Measurements from ENCODE around the gene PPRC1.
"Not testable (repeated sequence)": the region's sequence is repeated elsewhere in the genome, so short reads cannot be mapped to it uniquely, and the experiment has no call there.

Gene PPRC1

DNA sequence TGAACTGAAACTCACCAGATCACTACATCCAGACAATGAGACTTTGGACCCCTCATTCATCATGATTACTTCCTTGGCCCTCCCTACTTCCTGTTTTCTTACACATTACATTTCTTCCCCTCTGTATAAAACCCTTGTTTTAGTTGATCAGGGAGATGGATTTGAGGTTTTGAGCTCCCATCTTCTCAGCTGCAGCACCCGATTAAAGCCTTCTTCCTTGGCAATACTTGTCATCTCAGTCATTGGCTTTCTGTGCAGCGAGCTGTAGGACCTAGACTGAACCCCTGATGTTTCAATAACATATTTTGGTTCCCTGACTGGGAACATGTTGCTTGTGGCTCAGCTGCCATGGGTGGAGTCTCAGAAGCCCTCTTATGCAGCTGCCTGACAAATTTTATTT is 52.4 kb downstream of the PPRC1 start:
- TF ChIP-seq, protein P1, sequence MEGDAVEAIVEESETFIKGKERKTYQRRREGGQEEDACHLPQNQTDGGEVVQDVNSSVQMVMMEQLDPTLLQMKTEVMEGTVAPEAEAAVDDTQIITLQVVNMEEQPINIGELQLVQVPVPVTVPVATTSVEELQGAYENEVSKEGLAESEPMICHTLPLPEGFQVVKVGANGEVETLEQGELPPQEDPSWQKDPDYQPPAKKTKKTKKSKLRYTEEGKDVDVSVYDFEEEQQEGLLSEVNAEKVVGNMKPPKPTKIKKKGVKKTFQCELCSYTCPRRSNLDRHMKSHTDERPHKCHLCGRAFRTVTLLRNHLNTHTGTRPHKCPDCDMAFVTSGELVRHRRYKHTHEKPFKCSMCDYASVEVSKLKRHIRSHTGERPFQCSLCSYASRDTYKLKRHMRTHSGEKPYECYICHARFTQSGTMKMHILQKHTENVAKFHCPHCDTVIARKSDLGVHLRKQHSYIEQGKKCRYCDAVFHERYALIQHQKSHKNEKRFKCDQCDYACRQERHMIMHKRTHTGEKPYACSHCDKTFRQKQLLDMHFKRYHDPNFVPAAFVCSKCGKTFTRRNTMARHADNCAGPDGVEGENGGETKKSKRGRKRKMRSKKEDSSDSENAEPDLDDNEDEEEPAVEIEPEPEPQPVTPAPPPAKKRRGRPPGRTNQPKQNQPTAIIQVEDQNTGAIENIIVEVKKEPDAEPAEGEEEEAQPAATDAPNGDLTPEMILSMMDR (IDR thresholded peaks at IDR 0.05; ENCODE audit: low read depth, low read length) = no peak
- no peak overlapping the region for H3K27ac ChIP-seq
- H3K36me3 ChIP-seq = no peaks in the 10 kb centered on the region
- H3K27me3 ChIP-seq (ENCODE audit: insufficient read depth, low read depth, severe bottlenecking) = no peaks in the 10 kb centered on the region
- DNase-seq = no peak
- peaks cover 5% of the 10 kb centered on the region for H3K9me3 ChIP-seq (ENCODE audit: severe bottlenecking)
- no peak overlapping the region for H3K4me3 ChIP-seq (ENCODE audit: low read depth, low read length)

DNA sequence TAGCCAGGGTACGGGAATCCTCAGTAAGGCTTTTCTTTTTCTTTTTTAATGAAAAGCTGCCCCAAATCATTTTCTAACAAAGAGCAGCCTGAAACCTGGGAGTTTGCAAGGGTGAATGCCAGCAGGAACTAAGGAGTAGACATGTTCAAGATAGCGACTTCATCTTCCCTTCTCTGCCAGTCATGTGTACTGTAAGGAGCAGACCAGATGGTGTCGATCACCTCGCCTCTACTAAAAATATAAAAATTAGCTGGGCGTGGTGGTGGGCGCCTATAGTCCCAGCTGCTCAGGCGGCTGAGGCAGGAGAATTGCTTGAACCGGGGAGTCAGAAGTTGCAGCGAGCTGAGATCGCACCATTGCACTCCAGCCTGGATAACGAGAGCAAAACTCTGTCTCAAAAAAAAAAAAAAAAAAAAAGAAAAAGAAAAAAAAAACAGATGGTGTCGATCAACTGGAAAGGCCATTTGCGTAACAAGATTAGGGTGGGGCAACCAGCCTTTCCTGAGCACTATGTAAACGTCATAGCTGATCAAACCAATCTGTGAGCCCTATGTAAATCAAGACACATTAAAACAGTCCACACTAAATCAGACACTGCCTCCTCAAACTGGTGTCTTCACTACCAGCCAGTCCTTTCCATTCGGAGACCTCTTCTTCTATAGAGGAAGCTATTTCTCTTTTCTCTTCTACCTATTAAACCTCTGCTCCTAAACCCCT is 53.1 kb downstream of the PPRC1 start:
- peak overlapping the region; percentile 58 for H3K27ac ChIP-seq
- peaks cover 5% of the 10 kb centered on the region for H3K9me3 ChIP-seq (ENCODE audit: severe bottlenecking)
- H3K27me3 ChIP-seq (ENCODE audit: insufficient read depth, low read depth, severe bottlenecking) = no peaks in the 10 kb centered on the region
- H3K36me3 ChIP-seq = no peaks in the 10 kb centered on the region
- H3K4me3 ChIP-seq (ENCODE audit: low read depth, low read length) = peak overlapping the region; percentile 27
- TF ChIP-seq, protein P1 (IDR thresholded peaks at IDR 0.05; ENCODE audit: low read depth, low read length) = no peak
- peak; percentile 29 for DNase-seq

DNA sequence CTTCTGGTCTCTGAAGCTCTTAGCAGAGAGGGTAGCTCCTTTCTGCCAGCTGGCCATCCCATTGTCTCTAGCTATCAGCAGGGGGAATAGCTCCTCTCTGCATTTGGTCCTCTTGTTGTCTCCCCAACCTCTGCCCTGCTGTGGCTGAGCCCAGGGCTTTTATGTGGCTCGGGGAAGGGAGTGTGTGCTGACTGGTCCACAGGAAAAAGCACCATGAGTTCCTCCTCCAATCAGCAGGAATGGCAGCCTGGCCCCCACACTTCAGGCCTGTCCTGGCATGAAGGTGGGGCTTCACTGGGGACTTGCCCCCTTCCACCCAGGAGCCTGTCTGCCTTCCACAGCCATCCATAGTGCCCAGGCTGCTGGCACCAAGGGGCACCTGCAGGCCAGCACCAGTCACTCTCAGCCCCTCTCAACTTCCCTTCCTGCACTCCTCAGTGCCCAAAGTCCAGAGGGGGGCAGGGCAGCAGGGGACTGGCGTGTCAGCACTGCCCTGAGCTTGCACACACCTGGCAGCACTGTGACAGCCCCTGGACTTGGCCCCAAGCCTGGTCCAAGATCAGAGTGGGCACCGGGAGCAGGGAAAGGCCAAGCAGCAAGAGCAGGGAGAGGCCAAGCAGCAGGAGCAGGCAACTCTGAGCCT is 55.6 kb downstream of the PPRC1 start:
- DNase-seq = no peak
- Histone ChIP-seq H3K36me3 (no peaks in the 10 kb centered on the region), H3K27ac (no peak overlapping the region), H3K9me3 (ENCODE audit: severe bottlenecking) (peaks cover 8% of the 10 kb centered on the region), H3K27me3 (ENCODE audit: insufficient read depth, low read depth, severe bottlenecking) (no peaks in the 10 kb centered on the region), H3K4me3 (ENCODE audit: low read depth, low read length) (no peak overlapping the region)
- TF ChIP-seq, protein P1 (IDR thresholded peaks at IDR 0.05; ENCODE audit: low read depth, low read length) = no peak

DNA sequence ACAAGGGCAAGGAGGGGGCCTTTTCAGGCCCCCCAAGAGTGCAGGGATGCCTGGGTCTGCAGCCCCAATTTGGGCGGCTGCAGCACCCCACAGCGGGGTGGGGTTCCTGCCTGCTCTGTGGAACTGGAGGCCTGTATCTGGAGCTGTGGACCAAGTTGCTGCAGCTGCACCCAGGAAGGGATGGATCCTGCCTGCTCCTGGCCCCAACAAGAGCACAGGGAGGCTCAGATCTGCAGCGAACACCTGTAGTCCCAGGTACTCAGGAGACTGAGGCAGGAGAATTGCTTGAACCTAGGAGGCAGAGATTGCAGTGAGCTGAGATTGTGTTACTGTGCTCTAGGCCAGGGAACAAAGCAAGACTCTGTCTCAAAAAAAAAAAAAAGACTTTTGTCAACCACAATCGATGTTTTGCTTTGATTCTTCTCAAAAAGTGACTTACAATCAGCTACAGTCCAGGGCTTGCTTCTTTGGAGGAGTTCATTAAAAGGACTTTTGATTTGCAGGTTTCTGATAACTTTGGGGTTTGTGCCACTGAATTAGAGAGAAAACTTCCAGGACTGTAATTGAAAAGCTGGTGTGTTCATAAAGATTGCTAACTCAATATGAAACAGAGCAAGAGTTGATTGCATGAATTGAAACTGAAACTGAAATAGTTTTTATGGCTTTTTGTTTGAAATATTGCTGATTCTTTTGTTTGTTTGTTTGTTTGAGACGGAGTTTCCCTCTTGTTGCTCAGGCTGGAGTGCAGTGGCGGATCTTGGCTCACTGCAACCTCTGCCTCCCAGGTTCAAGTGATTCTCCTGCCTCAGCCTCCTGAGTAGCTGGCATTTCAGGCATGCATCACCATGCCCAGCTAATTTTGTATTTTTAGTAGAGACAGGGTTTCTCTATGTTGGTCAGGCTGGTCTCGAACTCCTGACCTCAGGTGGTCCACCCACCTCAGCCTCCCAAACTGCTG is 56.4 kb downstream of the PPRC1 start:
- not testable (repeated sequence) for H3K27me3 ChIP-seq (ENCODE audit: insufficient read depth, low read depth, severe bottlenecking); H3K9me3 ChIP-seq (ENCODE audit: severe bottlenecking); H3K27ac ChIP-seq; H3K36me3 ChIP-seq; H3K4me3 ChIP-seq (ENCODE audit: low read depth, low read length); DNase-seq

DNA sequence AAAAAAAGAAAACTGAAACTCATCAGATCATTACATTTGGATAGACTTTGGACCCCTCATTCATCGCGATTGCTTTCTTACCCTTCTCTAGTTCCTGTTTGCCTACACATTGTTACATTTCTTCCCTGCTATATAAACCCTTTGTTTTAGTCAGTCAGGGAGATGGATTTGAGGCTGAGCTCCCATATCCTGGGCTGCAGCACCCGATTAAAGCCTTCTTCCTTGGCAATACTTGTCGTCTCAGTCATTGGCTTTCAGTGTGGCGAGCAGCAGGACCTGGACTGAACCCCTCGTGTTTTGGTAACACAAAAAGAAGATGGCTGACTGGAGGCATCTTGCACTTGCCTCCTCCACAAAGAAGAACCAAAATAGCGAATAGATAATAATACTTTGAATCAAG is 59.1 kb downstream of the PPRC1 start:
- TF ChIP-seq, protein P1 (IDR thresholded peaks at IDR 0.05; ENCODE audit: low read depth, low read length) = no peak
- no peak for DNase-seq
- Histone ChIP-seq H3K27me3 (ENCODE audit: insufficient read depth, low read depth, severe bottlenecking) (no peaks in the 10 kb centered on the region), H3K9me3 (ENCODE audit: severe bottlenecking) (peaks cover 3% of the 10 kb centered on the region), H3K4me3 (ENCODE audit: low read depth, low read length) (no peak overlapping the region), H3K36me3 (no peaks in the 10 kb centered on the region), H3K27ac (no peak overlapping the region)
